Activated CD8-positive, alpha-beta T cell treated with anti-CD3 and anti-CD28 coated beads for 36 hours (primary cell): ENCODE measurements around the gene TANGO6. TPM values are rescaled to one million over a fixed set of nuclear protein-coding genes. Genes with fewer than 3 reads are reported as not detected.

ENCODE experiments used
- ATAC-seq: fragments of 200-7000 bp; cut with Tn5 transposase; one replicate; pipeline ENCODE4 v1.10.0; 2021; ENCODE audit warnings: mild to moderate bottlenecking, moderate library complexity
- CTCF ChIA-PET: fragments of 350-600 bp; sonication (Branson Sonifier 250); formaldehyde crosslinking; loops from one replicate; lab custom pipeline; 2021; ENCODE audit warnings: antibody characterized with exemption; lab: Charles Lee
- POLR2A ChIA-PET: fragments of 350-600 bp; sonication (Branson Sonifier 250); formaldehyde crosslinking; loops from one replicate; lab custom pipeline; 2021; ENCODE audit warnings: antibody characterized with exemption; lab: Charles Lee
- DNase-seq: peaks from one replicate; pipeline ENCODE4 v3.0.0-alpha.2; 2020
- H3K27ac Mint-ChIP-seq: one replicate; pipeline ENCODE4 v1.8.0; 2021; ENCODE audit warnings: mild to moderate bottlenecking, mixed read lengths
- H3K27me3 Mint-ChIP-seq: one replicate; pipeline ENCODE4 v1.8.0; 2021; ENCODE audit warnings: mixed read lengths
- H3K36me3 Mint-ChIP-seq: one replicate; pipeline ENCODE4 v1.8.0; 2021; ENCODE audit warnings: low read depth, mixed read lengths
- H3K4me1 Mint-ChIP-seq: one replicate; pipeline ENCODE4 v1.8.0; 2021; ENCODE audit warnings: low read depth, mixed read lengths
- H3K4me3 Mint-ChIP-seq: one replicate; pipeline ENCODE4 v1.8.0; 2021; ENCODE audit warnings: mild to moderate bottlenecking, moderate library complexity, mixed read lengths
- H3K9me3 Mint-ChIP-seq: one replicate; pipeline ENCODE4 v1.8.0; 2021; ENCODE audit warnings: mixed read lengths
- CTCF ChIP-seq: fragments of 200-600 bp; IDR thresholded peaks from one replicate; pipeline ENCODE4 v1.8.0; 2022; ENCODE audit warnings: antibody characterized with exemption, mild to moderate bottlenecking
- intact Hi-C: fragments of 100-400 bp; cut with micrococcal nuclease; formaldehyde crosslinking; loops from one replicate; pipeline ENCODE4 v1.10.0; 2022
- total RNA-seq, 2 experiments: library from RNA; stranded (reverse); gene quantifications; one replicate each; pipeline ENCODE4 v1.2.3, GENCODE V29; 2021

Gene TANGO6
- total RNA-seq, 2 experiments from 2014 or later, result 23.0 to 27.0 TPM

GRCh38 chr16:68902003-68902968 lies 59.0 kb downstream of the TANGO6 start:
- H3K27ac Mint-ChIP-seq, result no peak overlapping the region
- no peaks in the 10 kb centered on the region for H3K4me1 Mint-ChIP-seq
- peak; percentile 58 for TF ChIP-seq CTCF
- no peak overlapping the region for H3K4me3 Mint-ChIP-seq
- ATAC-seq (no peak), DNase-seq (peak; percentile 24)
- no peaks in the 10 kb centered on the region for H3K9me3 Mint-ChIP-seq
- intact Hi-C loops, result no loop called here
- ChIA-PET CTCF (interaction anchor here (0.9 to 1.6 kb wide), 4 partner anchors 10 to 223 kb away, joined by 3 to 5 read pairs (median 3); no protein-coding TSS in a partner anchor), POLR2A (no interaction called here)
- no peaks in the 10 kb centered on the region for H3K27me3 Mint-ChIP-seq
- peaks cover 15% of the 10 kb centered on the region for H3K36me3 Mint-ChIP-seq

- intact Hi-C loops, result no loop called here
- Mint-ChIP-seq H3K36me3 (peaks cover 15% of the 10 kb centered on the region), H3K4me1 (no peaks in the 10 kb centered on the region), H3K27ac (no peak overlapping the region), H3K27me3 (no peaks in the 10 kb centered on the region), H3K9me3 (no peaks in the 10 kb centered on the region), H3K4me3 (no peak overlapping the region)
- POLR2A ChIA-PET, result no interaction called here
- ATAC-seq, result no peak
- CTCF ChIA-PET, result interaction anchor here (0.9 to 1.6 kb wide), 3 partner anchors 28 to 222 kb away, joined by 3 to 5 read pairs (median 3); no protein-coding TSS in a partner anchor
- DNase-seq, result no peak
- TF ChIP-seq CTCF, result no peak
These were observed 59.6 kb downstream of the TANGO6 start for GRCh38 chr16:68902969-68903345.

- intact Hi-C loops, result no loop called here
- Mint-ChIP-seq H3K4me1 (no peaks in the 10 kb centered on the region), H3K9me3 (no peaks in the 10 kb centered on the region), H3K27me3 (no peaks in the 10 kb centered on the region), H3K4me3 (no peak overlapping the region), H3K36me3 (peaks cover 14% of the 10 kb centered on the region), H3K27ac (no peak overlapping the region)
- ChIA-PET CTCF (no interaction called here), POLR2A (no interaction called here)
- ATAC-seq, result no peak
- TF ChIP-seq CTCF, result no peak
- DNase-seq, result no peak
These were observed 64.0 kb downstream of the TANGO6 start for GRCh38 chr16:68907297-68907696.

- Mint-ChIP-seq H3K27ac (no peak overlapping the region), H3K36me3 (peaks cover 14% of the 10 kb centered on the region), H3K4me3 (no peak overlapping the region), H3K9me3 (no peaks in the 10 kb centered on the region), H3K27me3 (no peaks in the 10 kb centered on the region), H3K4me1 (no peaks in the 10 kb centered on the region)
- ChIA-PET CTCF (no interaction called here), POLR2A (no interaction called here)
- TF ChIP-seq CTCF, result no peak
- intact Hi-C loops, result no loop called here
- DNase-seq (no peak), ATAC-seq (no peak)
These were observed 64.5 kb downstream of the TANGO6 start for GRCh38 chr16:68907781-68908181.
